Measurements from ENCODE around the gene HACD2.
"Not testable (repeated sequence)": the region's sequence is repeated elsewhere in the genome, so short reads cannot be mapped to it uniquely, and the experiment has no call there.

HACD2 gene

GRCh38 chr3:123525433-123525832, 59.4 kb downstream of the HACD2 start:
- DNase-seq (ENCODE audit: low spot score): no peak

GRCh38 chr3:123524981-123525380, 59.9 kb downstream of the HACD2 start:
- no peak for DNase-seq (ENCODE audit: low spot score)

GRCh38 chr3:123523023-123523412, 61.8 kb downstream of the HACD2 start:
- DNase-seq (ENCODE audit: low spot score): no peak

GRCh38 chr3:123522320-123523022, 62.4 kb downstream of the HACD2 start:
- DNase-seq (ENCODE audit: low spot score): no peak

GRCh38 chr3:123521179-123521969, 63.5 kb downstream of the HACD2 start:
- no peak for DNase-seq (ENCODE audit: low spot score)

- DNase-seq (ENCODE audit: low spot score): no peak
These were observed 64.2 kb downstream of the HACD2 start for GRCh38 chr3:123520656-123521055.

GRCh38 chr3:123518892-123519485, 65.9 kb downstream of the HACD2 start:
- DNase-seq (ENCODE audit: low spot score): no peak

- no peak for DNase-seq (ENCODE audit: low spot score)
These were observed 73.1 kb downstream of the HACD2 start for GRCh38 chr3:123511726-123512125.

- DNase-seq (ENCODE audit: low spot score): no peak
These were observed 73.8 kb downstream of the HACD2 start for GRCh38 chr3:123511084-123511483.

GRCh38 chr3:123508178-123508577, 76.7 kb downstream of the HACD2 start:
- no peak for DNase-seq (ENCODE audit: low spot score)

GRCh38 chr3:123505820-123506219, 79.0 kb downstream of the HACD2 start:
- DNase-seq (ENCODE audit: low spot score): no peak

- no peak for DNase-seq (ENCODE audit: low spot score)
These were observed 81.7 kb downstream of the HACD2 start for GRCh38 chr3:123503203-123503602.

GRCh38 chr3:123499322-123499721, 85.5 kb downstream of the HACD2 start:
- peak; percentile 67 for DNase-seq (ENCODE audit: low spot score)

- DNase-seq (ENCODE audit: low spot score): no peak
These were observed 86.1 kb downstream of the HACD2 start for GRCh38 chr3:123498761-123499160.

- DNase-seq (ENCODE audit: low spot score): no peak
These were observed 90.9 kb downstream of the HACD2 start for GRCh38 chr3:123493912-123494311.

GRCh38 chr3:123491966-123492587, 92.8 kb downstream of the HACD2 start:
- no peak for DNase-seq (ENCODE audit: low spot score)

- peak; percentile 71 for DNase-seq (ENCODE audit: low spot score)
These were observed 95.4 kb downstream of the HACD2 start for GRCh38 chr3:123489400-123490004.

GRCh38 chr3:123488645-123489347, 96.1 kb downstream of the HACD2 start:
- DNase-seq (ENCODE audit: low spot score): no peak

GRCh38 chr3:123487063-123487462, 97.8 kb downstream of the HACD2 start:
- not testable (repeated sequence) for DNase-seq (ENCODE audit: low spot score)

GRCh38 chr3:123486460-123486859, 98.4 kb downstream of the HACD2 start:
- DNase-seq (ENCODE audit: low spot score): no peak

GRCh38 chr3:123485551-123485950, 99.3 kb downstream of the HACD2 start:
- DNase-seq (ENCODE audit: low spot score): no peak

GRCh38 chr3:123483146-123483545, 101.7 kb downstream of the HACD2 start:
- DNase-seq (ENCODE audit: low spot score): no peak
